LoVo (cell line): ENCODE results near the gene PTPRG.

Experiments used
- DNase-seq: peaks from one replicate; pipeline ENCODE4 v3.0.0-alpha.2; 2016; ENCODE audit warnings: low spot score

PTPRG gene

GRCh38 chr3:61966200-61966599 is 404.8 kb downstream of the PTPRG start:
- peak; percentile 22 for DNase-seq

GRCh38 chr3:61967019-61967418 is 405.6 kb downstream of the PTPRG start:
- DNase-seq, result no peak

GRCh38 chr3:61967937-61968336 is 406.6 kb downstream of the PTPRG start:
- DNase-seq, result no peak

GRCh38 chr3:61974662-61975061 is 413.3 kb downstream of the PTPRG start:
- no peak for DNase-seq

GRCh38 chr3:61975199-61975598 is 413.8 kb downstream of the PTPRG start:
- no peak for DNase-seq

- no peak for DNase-seq
These were observed 414.6 kb downstream of the PTPRG start for GRCh38 chr3:61975936-61976335.

GRCh38 chr3:61978460-61979419 is 417.4 kb downstream of the PTPRG start:
- DNase-seq, result no peak

- no peak for DNase-seq
These were observed 418.3 kb downstream of the PTPRG start for GRCh38 chr3:61979638-61980037.

- no peak for DNase-seq
These were observed 418.7 kb downstream of the PTPRG start for GRCh38 chr3:61980041-61980440.

- no peak for DNase-seq
These were observed 419.7 kb downstream of the PTPRG start for GRCh38 chr3:61981060-61981459.

GRCh38 chr3:61983479-61983878 is 422.1 kb downstream of the PTPRG start:
- no peak for DNase-seq

- DNase-seq, result no peak
These were observed 423.6 kb downstream of the PTPRG start for GRCh38 chr3:61985020-61985419.

- DNase-seq, result no peak
These were observed 425.1 kb downstream of the PTPRG start for GRCh38 chr3:61986473-61986872.

- DNase-seq, result no peak
These were observed 428.3 kb downstream of the PTPRG start for GRCh38 chr3:61989681-61990080.

- no peak for DNase-seq
These were observed 429.1 kb downstream of the PTPRG start for GRCh38 chr3:61990327-61991027.

- DNase-seq, result no peak
These were observed 430.3 kb downstream of the PTPRG start for GRCh38 chr3:61991706-61992105.

GRCh38 chr3:61996366-61996765 is 435.0 kb downstream of the PTPRG start:
- DNase-seq, result no peak

GRCh38 chr3:61997101-61997500 is 435.7 kb downstream of the PTPRG start:
- no peak for DNase-seq

- no peak for DNase-seq
These were observed 442.5 kb downstream of the PTPRG start for GRCh38 chr3:62003835-62004234.

GRCh38 chr3:62007036-62007435 is 445.7 kb downstream of the PTPRG start:
- no peak for DNase-seq

GRCh38 chr3:62010989-62011388 is 449.6 kb downstream of the PTPRG start:
- no peak for DNase-seq

- no peak for DNase-seq
These were observed 450.3 kb downstream of the PTPRG start for GRCh38 chr3:62011666-62012065.

GRCh38 chr3:62013951-62014350 is 452.6 kb downstream of the PTPRG start:
- no peak for DNase-seq
